LNCAP (cell line): ENCODE measurements around the gene DUSP1.

Experiments
- TF ChIP-seq, protein P1 (sequence below): fragments of 450-650 bp; IDR thresholded peaks from 2 replicates; pipeline ENCODE4 v1.5.1; 2017; ENCODE audit warnings: mild to moderate bottlenecking

Gene DUSP1

DNA sequence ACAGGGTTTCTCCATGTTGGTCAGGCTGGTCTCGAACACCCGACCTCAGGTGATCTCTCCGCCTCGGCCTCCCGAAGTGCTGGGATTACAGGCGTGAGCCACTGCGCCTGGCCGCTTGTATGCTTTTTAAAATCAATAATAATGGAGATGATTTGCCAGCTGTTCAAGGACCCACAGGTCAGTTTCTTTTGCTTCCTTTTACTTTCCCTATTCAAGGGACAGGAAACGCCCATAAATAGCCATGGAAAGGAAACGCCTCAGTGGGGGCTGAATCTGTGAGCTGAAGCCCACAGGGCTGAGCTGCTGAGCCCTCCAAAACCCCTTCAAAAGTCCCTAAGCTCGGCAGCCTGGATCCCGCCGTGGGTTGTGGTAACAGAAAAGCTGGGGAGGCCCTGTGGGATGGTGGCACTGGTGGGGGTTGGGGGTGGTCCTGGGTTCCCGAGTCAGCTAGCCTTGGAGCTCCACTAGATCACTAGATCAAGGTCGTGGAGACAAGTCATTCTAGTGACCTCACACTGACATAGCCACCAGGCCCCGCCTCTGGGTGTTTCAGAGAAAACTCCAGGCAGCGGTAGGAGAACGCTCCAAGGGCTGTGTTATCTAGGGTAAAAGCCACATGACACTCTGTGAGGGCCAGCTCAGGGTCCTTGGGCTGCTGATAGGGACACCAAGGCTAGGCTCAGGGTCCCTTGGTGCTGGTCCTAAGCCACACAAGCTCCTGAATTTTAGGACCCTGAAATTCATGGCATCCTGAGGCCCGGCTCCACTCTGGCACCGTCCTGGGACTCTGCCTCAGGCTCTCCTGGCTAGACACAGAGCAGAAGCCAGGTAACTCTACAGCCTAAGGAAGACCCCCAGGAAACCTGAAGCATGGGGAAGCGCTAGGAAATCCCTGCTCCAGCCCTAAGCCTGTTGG, 18.0 kb upstream of the DUSP1 start:
- TF ChIP-seq, protein P1, sequence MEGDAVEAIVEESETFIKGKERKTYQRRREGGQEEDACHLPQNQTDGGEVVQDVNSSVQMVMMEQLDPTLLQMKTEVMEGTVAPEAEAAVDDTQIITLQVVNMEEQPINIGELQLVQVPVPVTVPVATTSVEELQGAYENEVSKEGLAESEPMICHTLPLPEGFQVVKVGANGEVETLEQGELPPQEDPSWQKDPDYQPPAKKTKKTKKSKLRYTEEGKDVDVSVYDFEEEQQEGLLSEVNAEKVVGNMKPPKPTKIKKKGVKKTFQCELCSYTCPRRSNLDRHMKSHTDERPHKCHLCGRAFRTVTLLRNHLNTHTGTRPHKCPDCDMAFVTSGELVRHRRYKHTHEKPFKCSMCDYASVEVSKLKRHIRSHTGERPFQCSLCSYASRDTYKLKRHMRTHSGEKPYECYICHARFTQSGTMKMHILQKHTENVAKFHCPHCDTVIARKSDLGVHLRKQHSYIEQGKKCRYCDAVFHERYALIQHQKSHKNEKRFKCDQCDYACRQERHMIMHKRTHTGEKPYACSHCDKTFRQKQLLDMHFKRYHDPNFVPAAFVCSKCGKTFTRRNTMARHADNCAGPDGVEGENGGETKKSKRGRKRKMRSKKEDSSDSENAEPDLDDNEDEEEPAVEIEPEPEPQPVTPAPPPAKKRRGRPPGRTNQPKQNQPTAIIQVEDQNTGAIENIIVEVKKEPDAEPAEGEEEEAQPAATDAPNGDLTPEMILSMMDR: no peak

DNA sequence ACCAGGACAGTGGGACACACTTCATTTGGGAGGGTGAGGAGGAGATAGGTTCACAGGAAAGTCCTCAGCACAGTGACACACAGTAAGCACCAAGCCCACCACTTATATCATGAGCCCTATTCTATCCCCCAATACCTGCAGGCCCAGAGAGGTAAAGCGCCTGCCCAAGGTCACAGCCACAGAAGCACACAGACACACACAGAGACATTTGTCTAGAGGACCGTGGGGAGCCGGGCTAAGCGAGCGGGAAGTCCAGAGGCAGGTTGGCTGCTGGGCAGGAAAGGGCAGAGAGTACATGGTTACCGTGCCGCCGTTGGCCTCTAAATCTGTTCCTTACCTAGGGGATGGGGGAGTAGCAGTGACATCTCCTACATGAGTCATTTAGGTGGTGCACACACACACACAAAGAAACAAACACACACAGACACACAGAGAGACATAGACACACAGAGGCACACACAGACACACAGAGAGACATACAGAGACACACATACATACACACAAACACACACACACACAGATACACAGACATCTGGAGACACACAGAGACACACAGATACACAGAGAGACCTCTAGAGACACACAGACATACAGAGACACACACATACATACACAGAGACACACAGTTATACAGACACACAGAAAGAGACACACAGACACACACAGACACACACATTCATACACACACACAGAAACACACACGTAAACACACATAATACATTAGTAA, 15.9 kb upstream of the DUSP1 start:
- TF ChIP-seq, protein P1: no peak

DNA sequence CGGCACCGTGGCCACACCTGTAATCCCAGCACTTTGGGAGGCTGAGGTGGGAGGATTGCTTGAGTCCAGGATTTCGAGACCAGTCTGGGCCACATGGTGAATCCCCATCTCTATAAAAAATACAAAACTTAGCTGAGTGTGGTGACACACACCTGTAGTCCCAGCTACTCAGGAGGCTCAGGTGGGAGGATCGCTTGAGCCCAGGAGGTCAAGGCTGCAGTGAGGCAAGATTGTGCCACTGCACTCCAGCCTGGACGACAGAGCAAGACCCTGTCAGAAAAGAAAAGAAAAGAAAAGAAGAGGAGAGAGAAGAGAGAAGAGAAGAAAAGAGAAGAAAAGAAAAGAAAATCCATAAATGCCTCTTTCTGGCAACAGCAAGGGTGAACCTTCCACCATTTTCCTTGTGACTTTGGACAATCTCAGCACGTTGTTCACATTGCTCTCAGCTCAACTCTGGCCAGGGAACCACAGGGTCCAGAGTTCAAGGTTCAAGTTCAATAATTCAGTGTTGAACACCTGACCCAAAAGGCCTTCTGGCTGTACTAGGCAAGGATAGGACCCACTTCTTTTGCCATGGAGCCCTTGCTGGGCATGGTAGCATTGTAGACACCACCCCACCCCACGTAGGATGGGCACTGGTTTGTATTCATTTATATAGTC, 14.6 kb upstream of the DUSP1 start:
- TF ChIP-seq, protein P1: no peak

DNA sequence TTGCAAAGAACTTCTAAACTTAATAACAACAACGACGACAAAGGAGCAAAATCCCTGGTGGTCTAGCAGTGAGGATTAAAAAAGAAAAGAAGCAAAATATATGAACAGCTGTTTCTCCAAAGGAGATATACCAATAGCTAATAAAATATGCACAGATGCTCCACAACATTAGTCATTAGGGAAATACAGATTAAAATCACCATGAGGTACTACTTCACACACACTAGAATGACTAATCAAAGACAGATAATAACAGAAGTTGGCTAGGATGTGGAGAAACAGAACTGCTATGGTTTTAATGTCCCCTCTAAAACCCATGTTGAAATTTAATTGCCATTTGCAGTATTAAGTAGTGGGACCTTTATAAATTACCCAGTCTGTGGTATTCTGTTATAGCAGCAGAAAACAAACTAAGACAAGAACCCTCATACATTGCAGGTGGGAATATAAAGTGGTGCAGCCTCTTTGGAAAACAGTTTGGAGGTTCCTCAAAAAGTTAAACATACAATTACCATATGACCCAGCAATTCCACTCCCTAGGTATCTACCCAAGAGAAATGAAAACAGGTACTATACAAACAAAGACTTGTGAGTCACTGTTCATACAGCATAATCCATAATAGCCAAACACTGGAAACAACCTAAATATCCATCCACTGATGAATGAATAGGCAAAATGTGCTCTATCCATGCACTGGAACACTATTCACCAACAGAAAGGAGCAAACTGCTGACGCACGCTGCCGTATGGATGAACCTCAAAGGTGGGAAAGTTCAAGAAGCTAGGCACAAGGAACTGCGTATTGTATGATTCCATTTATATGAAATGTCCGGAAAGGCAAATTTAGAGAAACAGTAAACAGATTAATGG, 11.4 kb upstream of the DUSP1 start:
- TF ChIP-seq, protein P1: no peak

DNA sequence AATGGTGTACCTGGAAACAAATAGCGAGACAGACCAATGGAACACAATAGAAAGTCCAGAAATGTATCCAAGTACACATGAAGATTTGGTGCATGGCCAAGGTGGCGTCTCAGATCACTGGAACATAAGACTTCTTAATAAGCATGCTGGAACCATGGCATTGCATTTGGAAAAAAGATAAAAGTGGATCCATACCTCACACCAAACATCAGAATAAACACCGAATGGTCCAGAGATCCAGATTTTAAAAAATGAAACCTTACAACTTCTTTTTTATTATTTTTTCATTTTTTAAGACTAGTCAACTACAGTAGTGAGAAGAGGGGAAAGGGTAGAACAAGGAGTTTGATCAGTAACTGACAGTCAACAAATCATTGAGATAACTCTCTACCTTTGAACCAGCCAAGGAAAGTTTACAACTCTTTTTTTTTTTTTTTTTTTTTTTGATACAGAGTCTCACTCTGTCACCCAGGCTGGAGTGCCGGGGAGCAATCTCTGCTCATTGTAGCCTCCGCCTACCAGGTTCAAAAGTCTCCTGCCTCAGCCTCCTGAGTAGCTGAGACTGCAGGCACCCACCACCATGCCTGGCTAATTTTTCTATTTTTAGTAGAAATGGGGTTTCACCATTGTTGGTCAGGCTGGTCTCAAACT, 8.8 kb upstream of the DUSP1 start:
- TF ChIP-seq, protein P1: no peak

DNA sequence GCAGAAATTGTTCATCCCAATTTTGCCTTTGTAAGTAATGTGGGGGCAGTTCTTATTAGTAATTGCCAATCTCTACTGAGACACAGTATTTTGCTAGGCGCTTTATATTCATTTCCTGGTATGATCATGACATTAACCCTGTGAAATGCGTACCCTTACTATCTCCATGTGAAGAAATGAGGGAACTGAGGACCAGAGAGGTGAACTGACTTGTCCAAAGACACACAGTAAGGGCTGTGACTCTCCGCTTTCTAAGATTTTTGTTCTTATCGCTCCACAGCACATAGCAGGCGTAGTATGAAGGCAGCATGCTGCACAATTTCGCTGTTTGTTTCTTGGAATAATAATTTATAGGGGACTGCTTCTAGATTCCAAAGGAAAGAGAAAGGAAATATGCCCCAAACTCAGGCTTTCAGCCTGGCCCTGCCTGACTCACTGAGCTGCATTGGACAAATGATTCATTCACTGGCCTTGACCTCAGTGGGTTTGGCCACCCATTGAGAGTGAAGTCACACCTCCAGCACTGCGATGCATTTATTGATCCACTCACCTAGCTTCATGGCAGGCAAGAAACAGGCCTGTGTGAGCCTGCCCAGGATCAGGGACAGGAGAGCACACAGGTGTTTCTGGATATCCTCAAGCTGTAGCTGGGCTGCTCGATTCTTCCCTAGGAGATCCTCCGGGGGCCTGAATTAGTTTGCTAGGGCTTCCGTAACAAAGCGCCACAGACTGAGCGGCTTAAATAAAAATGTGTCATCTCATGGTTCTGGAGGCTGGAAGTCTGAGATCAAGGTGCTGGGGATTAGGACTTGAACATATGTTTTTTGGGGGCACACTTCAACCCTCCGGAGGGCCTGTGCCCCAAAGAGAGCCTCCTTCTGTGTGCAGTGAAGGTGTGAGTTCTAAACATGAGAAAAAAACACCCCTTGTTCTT, 7.2 kb upstream of the DUSP1 start:
- TF ChIP-seq, protein P1: no peak
